HG03378 (cell line): Measurements from ENCODE around the gene LPCAT1.

ENCODE experiments used
- ATAC-seq: cut with Tn5 transposase; IDR thresholded peaks from one replicate; pipeline ENCODE4 v1.9.1; 2021; ENCODE audit warnings: mild to moderate bottlenecking, moderate library complexity; ENCODE audit not compliant: unreplicated experiment

LPCAT1 gene

GRCh38 chr5:1555011-1555807, 31.4 kb upstream of the LPCAT1 start:
- no peak for ATAC-seq

GRCh38 chr5:1554410-1554967, 30.7 kb upstream of the LPCAT1 start:
- ATAC-seq = no peak

- ATAC-seq = no peak
Observed at GRCh38 chr5:1553539-1554409, 30.0 kb upstream of the LPCAT1 start.

GRCh38 chr5:1552521-1553255, 28.9 kb upstream of the LPCAT1 start:
- ATAC-seq = no peak

DNA sequence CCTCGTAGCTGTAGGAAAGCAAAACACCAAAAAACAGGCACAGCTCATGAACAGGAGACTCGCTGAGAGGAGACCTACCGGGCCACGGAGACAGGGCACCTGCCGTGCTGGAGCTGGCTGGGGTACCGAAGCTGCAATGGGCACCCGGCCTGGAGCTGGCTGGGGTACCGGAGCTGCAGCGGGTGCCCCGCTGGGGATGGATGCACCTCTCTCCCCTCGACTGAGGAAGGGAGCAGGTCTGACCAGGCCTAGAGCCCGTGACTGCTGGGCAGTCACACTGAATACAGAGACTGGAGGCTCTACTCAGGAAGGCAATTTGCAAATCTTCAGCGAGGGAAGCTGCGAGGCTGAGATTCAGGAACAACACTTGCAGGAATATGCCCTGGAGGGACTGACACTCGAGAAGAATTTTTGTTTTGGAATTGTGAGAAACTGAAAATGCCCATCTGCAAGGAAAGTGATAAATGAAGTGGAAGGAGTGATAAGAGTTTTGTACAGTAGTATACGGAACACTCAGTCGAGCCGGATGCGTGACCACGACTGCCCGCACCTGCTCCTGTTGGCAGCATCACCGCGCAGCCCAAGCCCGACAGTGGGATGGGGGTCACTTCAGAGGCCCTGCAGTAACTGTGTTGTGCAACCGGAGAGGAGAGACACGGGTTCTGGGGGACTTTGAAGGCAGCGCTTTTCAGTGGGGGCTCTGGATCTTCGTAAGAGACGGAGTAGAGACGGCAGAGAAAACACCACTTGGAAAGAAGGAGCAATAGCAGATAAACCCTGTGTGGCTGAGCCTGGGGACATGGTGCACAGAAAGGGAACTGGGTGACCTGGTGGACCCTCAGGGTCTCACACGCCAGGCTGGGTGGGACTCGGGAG, 27.9 kb upstream of the LPCAT1 start:
- ATAC-seq = no peak

DNA sequence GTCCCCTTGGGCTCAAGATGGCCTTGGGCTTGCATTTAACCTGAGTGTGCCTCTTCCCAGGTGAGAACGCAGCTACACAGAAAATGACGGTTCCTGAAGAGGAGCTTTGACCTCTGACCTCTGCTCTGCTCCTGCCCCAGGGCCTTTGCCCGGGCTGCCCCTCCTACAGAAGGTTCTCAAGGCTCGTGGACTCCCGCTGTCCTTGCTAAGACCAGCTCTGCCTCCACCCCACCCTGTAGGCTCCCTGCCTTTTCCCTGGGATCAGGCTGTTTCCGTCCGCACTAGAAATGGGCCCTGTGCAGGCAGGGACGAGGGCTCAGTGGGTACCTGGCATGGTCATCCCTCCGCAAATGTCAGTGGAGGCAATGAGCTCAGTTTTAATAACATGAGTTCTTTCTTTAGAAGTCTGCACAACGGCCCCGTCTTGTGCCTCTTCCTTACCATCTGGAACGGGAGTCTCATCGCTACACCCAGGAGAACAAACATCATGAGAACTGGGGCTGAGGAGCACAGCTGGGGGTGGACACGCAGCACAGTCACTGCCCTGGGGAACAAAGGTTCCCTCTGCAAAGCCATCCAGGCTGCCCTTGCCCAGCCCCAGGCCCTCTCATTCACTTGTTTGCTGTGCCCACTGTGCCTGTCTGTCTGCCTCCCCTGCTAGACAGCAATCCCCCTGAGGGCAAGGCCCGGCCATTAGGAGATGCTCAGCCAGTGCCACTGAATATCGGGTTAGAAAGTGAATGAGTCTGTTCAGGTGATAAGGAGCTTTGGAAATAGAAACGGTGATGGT, 26.7 kb upstream of the LPCAT1 start:
- ATAC-seq = no peak

GRCh38 chr5:1549475-1550030, 25.8 kb upstream of the LPCAT1 start:
- no peak for ATAC-seq

DNA sequence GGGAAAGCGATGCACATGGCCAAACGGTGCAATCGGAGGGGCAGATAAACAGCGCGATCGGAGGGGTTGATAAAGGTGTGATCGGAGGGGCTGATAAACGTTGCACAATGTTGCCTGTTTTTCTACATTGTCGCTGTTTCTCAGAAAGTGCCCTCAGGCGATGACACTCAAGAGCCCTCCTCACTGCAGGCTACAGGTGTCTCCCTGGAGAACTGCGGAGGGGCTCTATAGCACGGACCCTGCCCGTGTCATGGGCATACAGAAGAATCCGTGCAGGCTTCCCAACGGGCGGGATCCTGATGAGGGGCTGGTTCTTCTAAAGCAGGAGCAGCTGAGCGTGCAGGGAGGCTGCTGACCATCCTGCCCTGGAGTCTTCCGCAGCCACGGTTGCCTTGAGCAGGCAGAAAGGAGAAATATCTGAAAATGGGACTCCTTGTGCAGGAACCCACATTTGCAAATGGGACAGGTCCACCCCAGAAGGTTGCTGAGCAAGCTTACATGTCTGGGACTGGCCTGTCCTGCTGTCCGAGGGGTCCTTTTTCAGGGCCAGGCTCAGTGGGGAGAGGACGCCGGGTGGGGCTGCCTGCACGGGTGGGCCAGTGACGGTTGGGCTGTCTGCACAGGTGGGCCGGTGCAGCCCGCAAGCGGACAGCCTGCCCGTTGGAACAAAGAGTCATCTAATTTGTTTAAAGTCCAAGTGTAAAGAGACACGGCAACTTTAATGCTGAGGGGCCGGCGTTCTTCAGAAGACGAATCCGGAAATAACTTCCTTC, 25.1 kb upstream of the LPCAT1 start:
- no peak for ATAC-seq

DNA sequence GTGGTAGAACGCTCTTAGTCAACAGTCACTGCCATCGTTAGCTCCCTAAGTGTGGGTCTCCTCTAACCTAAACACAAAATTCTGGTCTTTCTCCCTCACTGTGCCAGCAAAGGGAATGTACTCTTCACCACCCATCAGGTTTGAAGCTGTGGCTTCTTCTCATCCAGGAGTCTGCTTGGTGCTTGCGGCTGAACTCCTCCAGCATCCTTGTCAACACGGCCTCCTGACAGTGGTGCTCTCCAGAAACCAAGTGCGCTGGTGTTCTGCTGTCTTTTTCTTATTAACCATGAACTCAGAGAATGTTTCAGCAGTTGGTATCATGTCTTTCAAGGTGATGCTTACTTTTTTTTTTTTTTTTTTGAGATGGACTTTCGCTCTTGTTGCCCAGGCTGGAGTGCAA, 23.9 kb upstream of the LPCAT1 start:
- ATAC-seq = no peak

GRCh38 chr5:1547236-1547635, 23.5 kb upstream of the LPCAT1 start:
- no peak for ATAC-seq

GRCh38 chr5:1546556-1546955, 22.8 kb upstream of the LPCAT1 start:
- no peak for ATAC-seq

- ATAC-seq = no peak
Observed at GRCh38 chr5:1545805-1546355, 22.1 kb upstream of the LPCAT1 start.

GRCh38 chr5:1545126-1545804, 21.5 kb upstream of the LPCAT1 start:
- ATAC-seq = no peak

GRCh38 chr5:1544294-1544961, 20.7 kb upstream of the LPCAT1 start:
- ATAC-seq = no peak

- ATAC-seq = no peak
Observed at GRCh38 chr5:1543398-1544293, 19.9 kb upstream of the LPCAT1 start.

GRCh38 chr5:1542781-1543180, 19.0 kb upstream of the LPCAT1 start:
- no peak for ATAC-seq
